ENCODE data around the gene RAB24. TPM values are rescaled to one million over a fixed set of nuclear protein-coding genes. Genes with fewer than 3 reads are reported as not detected.

RAB24 gene
- total RNA-seq (15.1 TPM), polyA plus RNA-seq (ENCODE audit: insufficient read depth in 1 of 8, insufficient read length in 8 of 8, low replicate concordance in 1 of 8) (10 to 100 TPM; 20.3 to 31.9 (median 24.1) TPM)
- long read RNA-seq, donor 1, partial matches to known transcripts: 0 of 10 reads
- long read RNA-seq, donor 1, other reads (novel, unspliced or antisense): 0 of 10 reads
- long read RNA-seq, donor 2, partial matches to known transcripts: 0 of 2 reads
- long read RNA-seq, donor 2, other reads (novel, unspliced or antisense): 0 of 2 reads
- long read RNA-seq, donor 3, transcript RAB24-201 (8 exons, 1,311 nt): major isoform, 9 of 13 reads
- long read RNA-seq, donor 3, partial matches to known transcripts: 0 of 13 reads
- long read RNA-seq, donor 3, other reads (novel, unspliced or antisense): 0 of 13 reads
- long read RNA-seq, donor 4, partial matches to known transcripts: 0 of 6 reads
- long read RNA-seq, donor 4, other reads (novel, unspliced or antisense): 0 of 6 reads
- long read RNA-seq, donor 5, transcript RAB24-206 (7 exons, 1,820 nt): minor isoform, 7 of 49 reads
- long read RNA-seq, donor 5, transcript RAB24-201 (8 exons, 1,311 nt): major isoform, 28 of 49 reads
- long read RNA-seq, donor 5, transcript RAB24-204 (9 exons, 1,236 nt): minor isoform, 7 of 49 reads
- long read RNA-seq, donor 5, partial matches to known transcripts: 6 of 49 reads
- long read RNA-seq, donor 5, other reads (novel, unspliced or antisense): 0 of 49 reads
- long read RNA-seq, donor 6, transcript RAB24-206 (7 exons, 1,820 nt): minor isoform, 6 of 19 reads
- long read RNA-seq, donor 6, transcript RAB24-201 (8 exons, 1,311 nt): major isoform, 12 of 19 reads
- long read RNA-seq, donor 6, partial matches to known transcripts: 0 of 19 reads
- long read RNA-seq, donor 6, other reads (novel, unspliced or antisense): 0 of 19 reads
- long read RNA-seq, donor 7, transcript RAB24-201 (8 exons, 1,311 nt): major isoform, 15 of 24 reads
- long read RNA-seq, donor 7, transcript RAB24-204 (9 exons, 1,236 nt): minor isoform, 5 of 24 reads
- long read RNA-seq, donor 7, partial matches to known transcripts: 0 of 24 reads
- long read RNA-seq, donor 7, other reads (novel, unspliced or antisense): 0 of 24 reads
- long read RNA-seq, donor 8, partial matches to known transcripts: 0 of 4 reads
- long read RNA-seq, donor 8, other reads (novel, unspliced or antisense): 0 of 4 reads
- long read RNA-seq, donor 9, partial matches to known transcripts: 0 of 4 reads
- long read RNA-seq, donor 9, other reads (novel, unspliced or antisense): 0 of 4 reads
- long read RNA-seq, donor 10, transcript RAB24-201 (8 exons, 1,311 nt): major isoform, 6 of 6 reads
- long read RNA-seq, donor 10, partial matches to known transcripts: 0 of 6 reads
- long read RNA-seq, donor 10, other reads (novel, unspliced or antisense): 0 of 6 reads
- long read RNA-seq, donor 11, partial matches to known transcripts: 0 of 6 reads
- long read RNA-seq, donor 11, other reads (novel, unspliced or antisense): 0 of 6 reads

DNA sequence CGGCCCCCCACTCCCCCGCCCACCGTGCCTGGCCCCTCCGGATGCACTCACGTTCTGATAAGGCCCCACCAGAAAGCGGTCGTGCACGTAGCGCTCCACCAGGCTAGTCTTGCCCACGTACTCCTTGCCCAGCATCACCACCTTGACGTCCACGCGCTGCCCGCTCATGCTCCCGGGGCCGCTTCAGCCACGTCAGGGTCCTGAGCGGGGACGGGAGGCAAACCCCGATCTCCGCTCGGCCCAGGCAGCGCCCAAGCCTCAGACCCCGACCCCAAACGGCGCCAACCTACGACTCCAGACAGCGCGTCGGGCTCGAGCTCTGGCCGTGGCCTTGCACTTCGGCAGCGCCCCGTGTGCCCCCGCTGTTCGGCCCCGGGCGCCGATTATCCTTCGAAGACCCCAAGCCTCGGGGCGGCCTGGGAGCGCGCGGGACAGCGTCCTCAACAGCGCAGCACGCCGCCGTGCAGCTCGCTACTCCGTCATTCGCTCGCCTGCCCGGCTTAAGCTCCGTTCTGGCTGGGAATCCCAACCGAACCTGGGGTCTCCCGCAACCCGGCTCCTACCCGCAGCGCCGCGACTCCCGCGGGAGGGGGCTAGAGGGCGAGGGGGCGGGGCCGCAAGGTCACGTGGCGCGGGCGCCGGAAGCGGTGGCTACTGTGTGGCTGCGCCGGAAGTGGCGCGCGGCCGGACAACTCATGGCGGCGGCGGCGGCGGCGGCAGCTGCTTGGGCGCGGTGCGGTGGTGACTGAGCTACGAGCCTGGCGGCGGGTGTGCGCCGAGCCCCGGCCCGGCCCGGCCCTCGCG, at the start of gene RAB24, which contains the start of gene PRELID1:
Gene RAB24, minus strand, starts transcription at position 599 of the 804 bp plus-strand sequence. Its CDS starts 431 bp downstream, at position 168.
Gene PRELID1, plus strand, starts transcription at position 679 of the 804 bp plus-strand sequence. CDS start 187 bp downstream, outside the sequence.
- DNase-seq: peak; percentile 94
- peak within 1 kb of the TSS; percentile 86 for H3K27ac ChIP-seq (ENCODE audit: low read length)
- under 1% methylated on average over 100 of the region's 100 CpGs for WGBS (ENCODE audit: insufficient coverage)
- no peaks in the 10 kb centered on the region for H3K9me3 ChIP-seq (replicated peaks; ENCODE audit: control insufficient read depth, low read depth, low read length)
- H3K4me3 ChIP-seq (ENCODE audit: low read length): peak within 1 kb of the TSS; percentile 96
- H3K4me1 ChIP-seq (ENCODE audit: control insufficient read depth, insufficient read depth, low read length): peaks cover 63% of the 10 kb centered on the region
- H3K36me3 ChIP-seq (ENCODE audit: control insufficient read depth, insufficient read depth, low read length): peaks cover 54% of the 10 kb centered on the region
- H3K27me3 ChIP-seq (ENCODE audit: control insufficient read depth, insufficient read depth, low read length): no peaks in the 10 kb centered on the region

GRCh38 chr5:177353093-177353492, 49.6 kb upstream of the RAB24 start:
- Histone ChIP-seq H3K4me3 (ENCODE audit: low read length) (no peak overlapping the region), H3K36me3 (ENCODE audit: control insufficient read depth, insufficient read depth, low read length) (peaks cover 10% of the 10 kb centered on the region), H3K27ac (ENCODE audit: low read length) (no peak overlapping the region), H3K27me3 (ENCODE audit: control insufficient read depth, insufficient read depth, low read length) (peaks cover 4% of the 10 kb centered on the region), H3K9me3 (replicated peaks; ENCODE audit: control insufficient read depth, low read depth, low read length) (no peaks in the 10 kb centered on the region), H3K4me1 (ENCODE audit: control insufficient read depth, insufficient read depth, low read length) (peaks cover 29% of the 10 kb centered on the region)
- no CpG with 5 or more reads among the region's 5 CpGs for WGBS (ENCODE audit: insufficient coverage)
- no peak for DNase-seq

DNA sequence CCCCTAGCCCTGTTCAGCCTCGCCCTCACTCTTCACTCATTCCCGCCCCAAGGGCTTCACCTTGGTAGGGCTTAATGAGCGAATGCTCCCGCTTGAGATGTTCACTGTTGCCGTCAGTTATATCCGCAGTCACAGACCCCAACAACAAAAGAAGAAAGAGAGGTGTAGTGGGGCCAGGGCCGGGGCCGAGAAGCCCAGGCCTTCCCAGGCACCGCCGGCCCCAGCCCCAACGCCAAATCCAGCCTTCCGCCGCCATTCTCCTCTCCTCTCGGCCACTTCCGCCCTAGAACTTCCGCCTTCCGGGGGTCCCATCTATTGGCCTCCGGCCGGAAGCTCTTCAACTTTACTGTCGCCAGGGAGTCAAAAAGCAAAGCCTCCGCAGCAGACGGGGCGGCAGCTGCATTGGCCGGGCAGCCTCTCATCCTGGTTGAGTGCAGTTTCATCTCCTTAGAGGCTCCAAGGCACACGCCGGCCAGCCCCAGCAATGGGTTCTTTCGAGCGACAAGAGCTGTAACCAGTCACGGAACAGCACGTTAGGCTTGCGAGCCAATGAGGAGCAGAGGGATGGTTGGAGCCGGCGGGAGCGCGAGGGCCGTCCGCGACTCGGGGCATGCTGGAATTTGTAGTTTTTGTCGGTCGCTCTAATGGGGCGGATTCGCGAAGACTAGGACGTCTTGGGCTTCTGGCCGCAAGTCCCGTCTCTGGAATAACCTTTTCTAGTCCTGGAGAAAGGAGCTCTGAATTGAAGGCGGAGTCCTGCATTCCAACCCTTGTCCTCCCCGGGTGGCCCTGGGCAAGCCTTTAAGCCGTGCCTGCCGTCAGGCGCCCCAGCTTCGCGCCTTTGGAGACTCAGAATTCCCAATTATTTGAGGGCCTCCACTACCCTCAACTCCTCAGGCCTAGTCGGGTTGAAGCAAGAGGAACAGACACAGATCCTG, 48.1 kb upstream of the RAB24 start, which contains the start of gene LMAN2:
Gene LMAN2, minus strand, starts transcription at position 277 of the 938 bp plus-strand sequence. Its CDS starts 21 bp downstream, at position 256.
- peak; percentile 100 for DNase-seq
- peaks cover 18% of the 10 kb centered on the region for H3K36me3 ChIP-seq (ENCODE audit: control insufficient read depth, insufficient read depth, low read length)
- H3K27ac ChIP-seq (ENCODE audit: low read length): peak within 1 kb of the TSS; percentile 97
- peaks cover 21% of the 10 kb centered on the region for H3K4me1 ChIP-seq (ENCODE audit: control insufficient read depth, insufficient read depth, low read length)
- H3K9me3 ChIP-seq (replicated peaks; ENCODE audit: control insufficient read depth, low read depth, low read length): no peaks in the 10 kb centered on the region
- WGBS (ENCODE audit: insufficient coverage): under 1% methylated on average over 48 of the region's 55 CpGs
- peak within 1 kb of the TSS; percentile 100 for H3K4me3 ChIP-seq (ENCODE audit: low read length)
- H3K27me3 ChIP-seq (ENCODE audit: control insufficient read depth, insufficient read depth, low read length): no peaks in the 10 kb centered on the region

DNA sequence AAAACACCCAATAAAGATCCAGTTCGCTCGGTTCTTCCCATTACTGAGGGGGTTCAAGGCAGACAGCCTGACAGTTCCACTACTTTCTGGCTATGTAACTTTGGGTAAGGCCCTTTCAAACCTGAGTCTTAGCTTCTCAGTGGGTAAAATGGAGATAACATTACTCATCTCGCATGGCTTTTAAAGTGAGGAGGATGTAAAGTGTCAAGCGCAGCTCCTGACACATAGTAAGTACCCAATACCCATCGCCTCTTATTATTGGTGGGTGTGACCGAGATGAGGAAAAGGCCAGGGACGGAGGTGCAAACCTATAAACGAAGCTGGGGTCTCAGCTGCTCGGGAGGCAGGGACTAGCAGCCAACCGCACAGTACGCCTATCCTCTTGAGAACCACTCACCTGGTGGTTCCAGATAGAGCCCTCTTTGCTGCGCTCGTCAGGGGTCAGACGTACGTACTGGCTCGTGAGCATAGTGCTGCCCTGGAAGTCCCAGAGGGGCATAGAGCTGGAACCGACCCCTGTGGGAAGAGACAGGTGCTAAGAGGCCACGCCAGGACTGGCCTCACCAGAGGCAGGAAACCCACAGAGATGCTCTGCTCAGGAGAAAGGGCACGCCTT, 47.4 kb upstream of the RAB24 start:
- WGBS (ENCODE audit: insufficient coverage): 2% methylated on average over 12 of the region's 19 CpGs
- Histone ChIP-seq H3K36me3 (ENCODE audit: control insufficient read depth, insufficient read depth, low read length) (peaks cover 21% of the 10 kb centered on the region), H3K27me3 (ENCODE audit: control insufficient read depth, insufficient read depth, low read length) (no peaks in the 10 kb centered on the region), H3K4me3 (ENCODE audit: low read length) (peak overlapping the region; percentile 100), H3K27ac (ENCODE audit: low read length) (peak overlapping the region; percentile 97), H3K4me1 (ENCODE audit: control insufficient read depth, insufficient read depth, low read length) (peaks cover 21% of the 10 kb centered on the region), H3K9me3 (replicated peaks; ENCODE audit: control insufficient read depth, low read depth, low read length) (no peaks in the 10 kb centered on the region)
- DNase-seq: no peak

DNA sequence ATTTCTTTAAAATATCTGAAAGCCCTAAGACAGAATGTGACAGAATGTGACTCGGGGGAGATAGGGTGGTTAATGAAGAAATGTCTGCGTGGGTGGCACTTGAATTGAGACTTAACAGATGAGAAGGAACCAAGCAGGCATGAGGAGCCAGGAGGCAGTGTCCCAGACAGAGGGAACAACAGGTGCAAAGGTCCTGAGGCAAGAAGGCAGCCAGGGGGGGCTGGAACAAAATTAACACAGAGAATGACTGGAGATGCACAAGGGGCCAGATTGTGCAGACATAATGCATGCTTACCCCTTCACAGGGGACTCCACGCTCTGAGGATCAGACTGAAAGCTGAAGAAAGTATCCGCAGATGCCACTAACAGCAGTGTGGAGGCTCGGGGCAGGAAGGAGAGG, 46.2 kb upstream of the RAB24 start:
- Histone ChIP-seq H3K9me3 (replicated peaks; ENCODE audit: control insufficient read depth, low read depth, low read length) (no peaks in the 10 kb centered on the region), H3K27ac (ENCODE audit: low read length) (no peak overlapping the region), H3K27me3 (ENCODE audit: control insufficient read depth, insufficient read depth, low read length) (no peaks in the 10 kb centered on the region), H3K4me3 (ENCODE audit: low read length) (no peak overlapping the region), H3K4me1 (ENCODE audit: control insufficient read depth, insufficient read depth, low read length) (peaks cover 21% of the 10 kb centered on the region), H3K36me3 (ENCODE audit: control insufficient read depth, insufficient read depth, low read length) (peaks cover 22% of the 10 kb centered on the region)
- DNase-seq: no peak
- 90% methylated on average over 5 of the region's 5 CpGs for WGBS (ENCODE audit: insufficient coverage)

- no peak overlapping the region for H3K4me3 ChIP-seq (ENCODE audit: low read length)
- H3K27me3 ChIP-seq (ENCODE audit: control insufficient read depth, insufficient read depth, low read length): no peaks in the 10 kb centered on the region
- H3K27ac ChIP-seq (ENCODE audit: low read length): no peak overlapping the region
- H3K36me3 ChIP-seq (ENCODE audit: control insufficient read depth, insufficient read depth, low read length): peaks cover 22% of the 10 kb centered on the region
- WGBS (ENCODE audit: insufficient coverage): no CpG with 5 or more reads among the region's 3 CpGs
- no peak for DNase-seq
- peaks cover 21% of the 10 kb centered on the region for H3K4me1 ChIP-seq (ENCODE audit: control insufficient read depth, insufficient read depth, low read length)
- H3K9me3 ChIP-seq (replicated peaks; ENCODE audit: control insufficient read depth, low read depth, low read length): no peaks in the 10 kb centered on the region
Measured at GRCh38 chr5:177349362-177349647, 45.8 kb upstream of the RAB24 start.

GRCh38 chr5:177347699-177348098, 44.2 kb upstream of the RAB24 start:
- DNase-seq: no peak
- Histone ChIP-seq H3K36me3 (ENCODE audit: control insufficient read depth, insufficient read depth, low read length) (peaks cover 26% of the 10 kb centered on the region), H3K27me3 (ENCODE audit: control insufficient read depth, insufficient read depth, low read length) (no peaks in the 10 kb centered on the region), H3K27ac (ENCODE audit: low read length) (no peak overlapping the region), H3K4me3 (ENCODE audit: low read length) (no peak overlapping the region), H3K4me1 (ENCODE audit: control insufficient read depth, insufficient read depth, low read length) (peaks cover 21% of the 10 kb centered on the region), H3K9me3 (replicated peaks; ENCODE audit: control insufficient read depth, low read depth, low read length) (no peaks in the 10 kb centered on the region)
- WGBS (ENCODE audit: insufficient coverage): no CpG with 5 or more reads among the region's 4 CpGs

DNA sequence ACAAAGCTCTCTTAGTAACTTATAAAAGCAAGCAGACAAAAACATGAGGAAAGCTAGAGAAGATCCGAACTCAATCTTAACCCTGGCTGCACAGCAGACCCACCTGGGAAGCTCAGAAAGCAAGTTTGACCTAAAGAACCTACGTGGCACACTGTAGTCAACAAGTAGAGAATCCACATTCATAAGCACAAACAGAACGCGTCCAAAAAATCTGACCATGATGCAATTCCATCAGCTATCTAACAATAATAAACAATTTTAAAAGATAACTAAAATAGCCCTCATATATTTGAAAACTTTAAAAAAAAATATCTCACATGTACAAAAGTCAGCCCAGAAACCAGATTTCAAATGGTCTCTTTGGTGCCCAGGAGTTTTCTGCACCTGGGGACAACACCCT, 43.3 kb upstream of the RAB24 start:
- H3K27ac ChIP-seq (ENCODE audit: low read length): no peak overlapping the region
- H3K9me3 ChIP-seq (replicated peaks; ENCODE audit: control insufficient read depth, low read depth, low read length): no peaks in the 10 kb centered on the region
- 90% methylated on average over 2 of the region's 4 CpGs for WGBS (ENCODE audit: insufficient coverage)
- H3K36me3 ChIP-seq (ENCODE audit: control insufficient read depth, insufficient read depth, low read length): peaks cover 31% of the 10 kb centered on the region
- no peaks in the 10 kb centered on the region for H3K27me3 ChIP-seq (ENCODE audit: control insufficient read depth, insufficient read depth, low read length)
- no peak for DNase-seq
- H3K4me1 ChIP-seq (ENCODE audit: control insufficient read depth, insufficient read depth, low read length): peaks cover 17% of the 10 kb centered on the region
- no peak overlapping the region for H3K4me3 ChIP-seq (ENCODE audit: low read length)
